GOT3 (cell line): Measurements from ENCODE around the gene IL12RB1.
"Not testable (repeated sequence)": the region's sequence is repeated elsewhere in the genome, so short reads cannot be mapped to it uniquely, and the experiment has no call there.

ENCODE experiments used
- DNase-seq: peaks from one replicate; lab custom pipeline; 2025; ENCODE audit warnings: mixed read lengths; lab: John Stamatoyannopoulos, UW

IL12RB1 gene

GRCh38 chr19:18046059-18046718, 40.5 kb downstream of the IL12RB1 start:
- DNase-seq: no peak

GRCh38 chr19:18045307-18046050, 41.3 kb downstream of the IL12RB1 start:
- DNase-seq: no peak

GRCh38 chr19:18044825-18045304, 41.9 kb downstream of the IL12RB1 start:
- no peak for DNase-seq

GRCh38 chr19:18043676-18044075, 43.1 kb downstream of the IL12RB1 start:
- no peak for DNase-seq

GRCh38 chr19:18041054-18041453, 45.7 kb downstream of the IL12RB1 start:
- DNase-seq: no peak

GRCh38 chr19:18032102-18032501, 54.6 kb downstream of the IL12RB1 start:
- not testable (repeated sequence) for DNase-seq

GRCh38 chr19:18031401-18031800, 55.3 kb downstream of the IL12RB1 start:
- DNase-seq: not testable (repeated sequence)

GRCh38 chr19:18029617-18030338, 57.0 kb downstream of the IL12RB1 start:
- DNase-seq: no peak

GRCh38 chr19:18027151-18027550, 59.6 kb downstream of the IL12RB1 start:
- no peak for DNase-seq

- DNase-seq: no peak
Measured at GRCh38 chr19:18023622-18024251, 63.0 kb downstream of the IL12RB1 start.

- DNase-seq: no peak
Measured at GRCh38 chr19:18021121-18021755, 65.5 kb downstream of the IL12RB1 start.

GRCh38 chr19:18020212-18021085, 66.3 kb downstream of the IL12RB1 start:
- no peak for DNase-seq

GRCh38 chr19:18017275-18018083, 69.3 kb downstream of the IL12RB1 start:
- no peak for DNase-seq

- no peak for DNase-seq
Measured at GRCh38 chr19:18016209-18016910, 70.4 kb downstream of the IL12RB1 start.

GRCh38 chr19:18014197-18014596, 72.5 kb downstream of the IL12RB1 start:
- no peak for DNase-seq

GRCh38 chr19:18013210-18014111, 73.3 kb downstream of the IL12RB1 start:
- DNase-seq: no peak

GRCh38 chr19:18010149-18010548, 76.6 kb downstream of the IL12RB1 start:
- no peak for DNase-seq

GRCh38 chr19:18009412-18010066, 77.2 kb downstream of the IL12RB1 start:
- DNase-seq: no peak
